T-helper 17 cell (primary cell): Measurements from ENCODE around the gene IL1RAP. TPM values are rescaled to one million over a fixed set of nuclear protein-coding genes. Genes with fewer than 3 reads are reported as not detected.
A peak's percentile ranks its signal among the peaks of the same experiment; 100 is the strongest.

Source experiments
- ATAC-seq: fragments of 150-1000 bp; cut with Tn5 transposase; 2 replicates; pipeline ENCODE4 v1.10.0; 2021; ENCODE audit warnings: mild to moderate bottlenecking, moderate library complexity
- DNase-seq, 3 donors: peaks; one replicate each; pipeline versions ENCODE4 v3.0.0 to v3.0.0-alpha.2; 2020 to 2021
- H3K9me3 ChIP-seq: one replicate; pipeline ENCODE4 v1.7.0; 2013; ENCODE audit warnings: low read length, mild to moderate bottlenecking; ENCODE audit not compliant: control insufficient read depth, poor library complexity, severe bottlenecking
- H3K27ac Mint-ChIP-seq: one replicate; pipeline ENCODE4 v1.8.0; 2022; ENCODE audit warnings: mild to moderate bottlenecking, moderate library complexity, mixed read lengths
- H3K27me3 Mint-ChIP-seq: one replicate; pipeline ENCODE4 v1.8.0; 2022; ENCODE audit warnings: mixed read lengths
- H3K36me3 Mint-ChIP-seq: one replicate; pipeline ENCODE4 v1.8.0; 2022; ENCODE audit warnings: low read depth, mixed read lengths
- H3K4me1 Mint-ChIP-seq: one replicate; pipeline ENCODE4 v1.8.0; 2022; ENCODE audit warnings: mild to moderate bottlenecking, mixed read lengths
- H3K4me3 Mint-ChIP-seq: one replicate; pipeline ENCODE4 v1.8.0; 2022; ENCODE audit warnings: mild to moderate bottlenecking, moderate library complexity, mixed read lengths
- total RNA-seq, 4 donors: library from RNA in 2 of 4; stranded (reverse) in 2 of 4; gene quantifications; one replicate each; pipeline ENCODE4 v1.2.3 and lab custom pipeline; 2022 to 2026

The IL1RAP gene
- total RNA-seq, 2 donors from 2014 or later = 11.3 to 19.2 TPM

- H3K9me3 ChIP-seq = no peaks in the 10 kb centered on the region
- Mint-ChIP-seq H3K4me3 (no peak overlapping the region), H3K27me3 (no peaks in the 10 kb centered on the region), H3K27ac (no peak overlapping the region), H3K36me3 (no peaks in the 10 kb centered on the region), H3K4me1 (peaks cover 11% of the 10 kb centered on the region)
- ATAC-seq = no peak
- DNase-seq = no peak
Observed at GRCh38 chr3:190556351-190556750, 42.5 kb downstream of the IL1RAP start.

- H3K4me3 Mint-ChIP-seq = no peak overlapping the region
- ATAC-seq (no peak), DNase-seq (no peak)
- no peaks in the 10 kb centered on the region for H3K36me3 Mint-ChIP-seq
- H3K9me3 ChIP-seq = no peaks in the 10 kb centered on the region
- no peaks in the 10 kb centered on the region for H3K27me3 Mint-ChIP-seq
- H3K4me1 Mint-ChIP-seq = peaks cover 14% of the 10 kb centered on the region
- no peak overlapping the region for H3K27ac Mint-ChIP-seq
Observed at GRCh38 chr3:190557296-190557695, 43.4 kb downstream of the IL1RAP start.

GRCh38 chr3:190558316-190558715 lies 44.4 kb downstream of the IL1RAP start:
- no peak for ATAC-seq
- H3K4me3 Mint-ChIP-seq = no peak overlapping the region
- DNase-seq = no peak
- peaks cover 17% of the 10 kb centered on the region for H3K4me1 Mint-ChIP-seq
- no peak overlapping the region for H3K27ac Mint-ChIP-seq
- H3K36me3 Mint-ChIP-seq = no peaks in the 10 kb centered on the region
- no peaks in the 10 kb centered on the region for H3K9me3 ChIP-seq
- no peaks in the 10 kb centered on the region for H3K27me3 Mint-ChIP-seq

GRCh38 chr3:190558796-190559195 lies 44.9 kb downstream of the IL1RAP start:
- Mint-ChIP-seq H3K36me3 (no peaks in the 10 kb centered on the region), H3K4me3 (no peak overlapping the region), H3K27me3 (no peaks in the 10 kb centered on the region), H3K4me1 (peaks cover 17% of the 10 kb centered on the region), H3K27ac (no peak overlapping the region)
- DNase-seq (no peak), ATAC-seq (no peak)
- H3K9me3 ChIP-seq = no peaks in the 10 kb centered on the region

- Mint-ChIP-seq H3K27ac (no peak overlapping the region), H3K4me1 (peaks cover 14% of the 10 kb centered on the region), H3K27me3 (no peaks in the 10 kb centered on the region), H3K36me3 (no peaks in the 10 kb centered on the region), H3K4me3 (no peak overlapping the region)
- no peaks in the 10 kb centered on the region for H3K9me3 ChIP-seq
- DNase-seq (no peak), ATAC-seq (no peak)
Observed at GRCh38 chr3:190560013-190560895, 46.4 kb downstream of the IL1RAP start.

- H3K27ac Mint-ChIP-seq = no peak overlapping the region
- H3K27me3 Mint-ChIP-seq = no peaks in the 10 kb centered on the region
- no peaks in the 10 kb centered on the region for H3K9me3 ChIP-seq
- H3K36me3 Mint-ChIP-seq = no peaks in the 10 kb centered on the region
- H3K4me1 Mint-ChIP-seq = peaks cover 5% of the 10 kb centered on the region
- ATAC-seq = no peak
- no peak overlapping the region for H3K4me3 Mint-ChIP-seq
- DNase-seq = no peak
Observed at GRCh38 chr3:190562866-190563510, 49.1 kb downstream of the IL1RAP start.

GRCh38 chr3:190564175-190564574 lies 50.3 kb downstream of the IL1RAP start:
- H3K9me3 ChIP-seq = no peaks in the 10 kb centered on the region
- DNase-seq (no peak), ATAC-seq (no peak)
- Mint-ChIP-seq H3K4me1 (peaks cover 5% of the 10 kb centered on the region), H3K36me3 (no peaks in the 10 kb centered on the region), H3K27ac (no peak overlapping the region), H3K27me3 (no peaks in the 10 kb centered on the region), H3K4me3 (no peak overlapping the region)

GRCh38 chr3:190566043-190566933 lies 52.4 kb downstream of the IL1RAP start:
- ATAC-seq = peak; percentile 33
- DNase-seq = no peak
- Mint-ChIP-seq H3K36me3 (no peaks in the 10 kb centered on the region), H3K27ac (no peak overlapping the region), H3K4me1 (peaks cover 5% of the 10 kb centered on the region), H3K4me3 (no peak overlapping the region), H3K27me3 (no peaks in the 10 kb centered on the region)
- no peaks in the 10 kb centered on the region for H3K9me3 ChIP-seq

- Mint-ChIP-seq H3K27ac (no peak overlapping the region), H3K4me3 (no peak overlapping the region), H3K36me3 (peaks cover 2% of the 10 kb centered on the region), H3K4me1 (peaks cover 2% of the 10 kb centered on the region), H3K27me3 (no peaks in the 10 kb centered on the region)
- ATAC-seq (no peak), DNase-seq (no peak)
- no peaks in the 10 kb centered on the region for H3K9me3 ChIP-seq
Observed at GRCh38 chr3:190568036-190568435, 54.2 kb downstream of the IL1RAP start.

GRCh38 chr3:190574473-190574872 lies 60.6 kb downstream of the IL1RAP start:
- Mint-ChIP-seq H3K36me3 (peaks cover 2% of the 10 kb centered on the region), H3K27me3 (no peaks in the 10 kb centered on the region), H3K4me1 (peaks cover 2% of the 10 kb centered on the region), H3K27ac (no peak overlapping the region), H3K4me3 (no peak overlapping the region)
- DNase-seq = no peak
- no peaks in the 10 kb centered on the region for H3K9me3 ChIP-seq
- no peak for ATAC-seq

GRCh38 chr3:190575437-190576185 lies 61.7 kb downstream of the IL1RAP start:
- no peaks in the 10 kb centered on the region for H3K27me3 Mint-ChIP-seq
- DNase-seq (no peak), ATAC-seq (no peak)
- H3K4me1 Mint-ChIP-seq = peaks cover 4% of the 10 kb centered on the region
- peaks cover 2% of the 10 kb centered on the region for H3K36me3 Mint-ChIP-seq
- no peak overlapping the region for H3K4me3 Mint-ChIP-seq
- no peaks in the 10 kb centered on the region for H3K9me3 ChIP-seq
- H3K27ac Mint-ChIP-seq = no peak overlapping the region

- ATAC-seq (no peak), DNase-seq (no peak)
- H3K27me3 Mint-ChIP-seq = no peaks in the 10 kb centered on the region
- H3K9me3 ChIP-seq = no peaks in the 10 kb centered on the region
- H3K36me3 Mint-ChIP-seq = peaks cover under 1% of the 10 kb centered on the region
- no peak overlapping the region for H3K27ac Mint-ChIP-seq
- H3K4me3 Mint-ChIP-seq = no peak overlapping the region
- H3K4me1 Mint-ChIP-seq = peaks cover 3% of the 10 kb centered on the region
Observed at GRCh38 chr3:190577225-190577624, 63.3 kb downstream of the IL1RAP start.
